Liver (tissue), 9 donors: ENCODE data around the gene TTC24. TPM values are rescaled to one million over a fixed set of nuclear protein-coding genes. Genes with fewer than 3 reads are reported as not detected.

Source experiments
- DNase-seq: peaks from one replicate; pipeline ENCODE4 v3.0.0-alpha.2; 2017; ENCODE audit warnings: low spot score
- H3K27ac ChIP-seq, 2 donors: one replicate each; pipeline ENCODE4 v1.7.0; 2013; ENCODE audit warnings: inconsistent platforms in 2 of 2, low read length in 2 of 2, control low read depth in 1 of 2, low read depth in 1 of 2, mild to moderate bottlenecking in 1 of 2
- H3K27me3 ChIP-seq, 4 donors: one replicate each; pipeline versions ENCODE4 v1.6.1 to v1.7.0; 2013; ENCODE audit warnings: low read length in 3 of 4, inconsistent platforms in 1 of 4, mild to moderate bottlenecking in 1 of 4, moderate library complexity in 1 of 4; ENCODE audit not compliant: control insufficient read depth in 4 of 4, insufficient read depth in 4 of 4
- H3K36me3 ChIP-seq, 4 donors: one replicate each; pipeline versions ENCODE4 v1.6.1 to v1.7.0; 2013; ENCODE audit warnings: low read length in 3 of 4, mild to moderate bottlenecking in 3 of 4, low read depth in 1 of 4, moderate library complexity in 1 of 4; ENCODE audit not compliant: control insufficient read depth in 4 of 4, insufficient read depth in 3 of 4
- H3K4me1 ChIP-seq, 4 donors: one replicate each; pipeline versions ENCODE4 v1.6.1 to v1.7.0; 2013; ENCODE audit warnings: low read length in 3 of 4, mild to moderate bottlenecking in 3 of 4, moderate library complexity in 1 of 4; ENCODE audit not compliant: control insufficient read depth in 4 of 4, insufficient read depth in 4 of 4
- H3K4me3 ChIP-seq, 3 donors: one replicate each; pipeline versions ENCODE4 v1.6.1 to v1.7.0; 2013; ENCODE audit warnings: low read length in 3 of 3, control low read depth in 1 of 3, low read depth in 1 of 3, mild to moderate bottlenecking in 1 of 3
- H3K9ac ChIP-seq, 2 donors: one replicate each; pipeline ENCODE4 v1.7.0; 2013; ENCODE audit warnings: low read length in 2 of 2, mild to moderate bottlenecking in 2 of 2, moderate library complexity in 2 of 2, control low read depth in 1 of 2, low read depth in 1 of 2
- H3K9me3 ChIP-seq, 4 donors: one replicate each; pipeline versions ENCODE4 v1.6.1 to v1.7.0; 2013; ENCODE audit warnings: low read length in 3 of 4; ENCODE audit not compliant: control insufficient read depth in 4 of 4
- EGR1 ChIP-seq, 2 donors: IDR thresholded peaks; 2 replicates each; pipeline ENCODE4 v1.6.1; 2016 to 2018; ENCODE audit warnings: antibody characterized with exemption in 2 of 2, low read depth in 2 of 2
- FOXA1 ChIP-seq: IDR thresholded peaks from 2 replicates; pipeline ENCODE4 v1.6.1; 2016; ENCODE audit warnings: antibody characterized with exemption
- FOXA2 ChIP-seq: IDR thresholded peaks from 2 replicates; pipeline ENCODE4 v1.6.1; 2016; ENCODE audit warnings: antibody characterized with exemption
- GABPA ChIP-seq, 2 donors: IDR thresholded peaks in 1 of 2; conservative IDR thresholded peaks in 1 of 2; 2 replicates each; pipeline ENCODE4 v1.6.1; 2016; ENCODE audit warnings: antibody characterized with exemption in 2 of 2, mild to moderate bottlenecking in 1 of 2, moderate library complexity in 1 of 2
- HNF4A ChIP-seq, 2 donors: conservative IDR thresholded peaks; 2 replicates each; pipeline ENCODE4 v1.6.1; 2016; ENCODE audit warnings: antibody characterized with exemption in 2 of 2, mild to moderate bottlenecking in 2 of 2
- HNF4G ChIP-seq: IDR thresholded peaks from 2 replicates; pipeline ENCODE4 v1.6.1; 2016; ENCODE audit warnings: antibody characterized with exemption
- JUND ChIP-seq, 2 donors: IDR thresholded peaks; 2 replicates each; pipeline ENCODE4 v1.6.1; 2016; ENCODE audit warnings: antibody characterized with exemption in 2 of 2
- NR2F2 ChIP-seq: IDR thresholded peaks from 2 replicates; pipeline ENCODE4 v1.6.1; 2016; ENCODE audit warnings: antibody characterized with exemption
- RAD21 ChIP-seq, 2 donors: IDR thresholded peaks; 2 replicates each; pipeline ENCODE4 v1.6.1; 2016; ENCODE audit warnings: antibody characterized with exemption in 2 of 2, mild to moderate bottlenecking in 2 of 2
- RXRA ChIP-seq, 2 donors: IDR thresholded peaks; 2 replicates each; pipeline ENCODE4 v1.6.1; 2017 to 2018; ENCODE audit warnings: antibody characterized with exemption in 2 of 2, mild to moderate bottlenecking in 1 of 2
- SP1 ChIP-seq: IDR thresholded peaks from 2 replicates; pipeline ENCODE4 v1.6.1; 2018; ENCODE audit warnings: antibody characterized with exemption, mild to moderate bottlenecking
- TAF1 ChIP-seq: conservative IDR thresholded peaks from 2 replicates; pipeline ENCODE4 v1.6.1; 2016; ENCODE audit warnings: antibody characterized with exemption, mild to moderate bottlenecking
- YY1 ChIP-seq: IDR thresholded peaks from 2 replicates; pipeline ENCODE4 v1.6.1; 2016; ENCODE audit warnings: antibody characterized with exemption, mild to moderate bottlenecking
- whole genome bisulfite sequencing: extraction: QIAGEN DNeasy Blood & Tissue Kit; methylation state at CpG from one replicate; pipeline ENCODE4 v1.1.7; 2013; 5-methylcytosine and 5-hydroxymethylcytosine counted together
- polyA plus RNA-seq, 2 donors: library from polyadenylated mRNA; stranded (reverse) in 1 of 2; unstranded in 1 of 2; fragments of 200-250 nt in 1 of 2; fragments of >200 nt in 1 of 2; fragmentation: Nextera tagmentation in 1 of 2; extraction: Ambion mirVana in 1 of 2; gene quantifications; one replicate each; pipeline versions ENCODE4 v1.2.1 to v1.2.3, GENCODE V29; 2013 to 2015
- total RNA-seq, 2 donors: library from RNA; depleted of rRNA; stranded (reverse); fragments of >200 nt; gene quantifications; one replicate each; pipeline ENCODE4 v1.2.3, GENCODE V29; 2014
- TF ChIP-seq, protein P1 (sequence below): IDR thresholded peaks from 2 replicates; pipeline ENCODE4 v1.6.1; 2016; ENCODE audit warnings: antibody characterized with exemption
- TF ChIP-seq, protein P2 (sequence below): fragments of 150-350 bp; IDR thresholded peaks from 2 replicates; pipeline ENCODE4 v1.5.1; 2017; ENCODE audit warnings: improper control_type of control experiment, low read depth, low read length; ENCODE audit not compliant: missing input control
- TF ChIP-seq, protein P3 (sequence below): IDR thresholded peaks from 2 replicates; pipeline ENCODE4 v1.6.1; 2016; ENCODE audit warnings: antibody characterized with exemption
- TF ChIP-seq, protein P4 (sequence below): IDR thresholded peaks from 2 replicates; pipeline ENCODE4 v1.6.1; 2016; ENCODE audit warnings: antibody characterized with exemption
- TF ChIP-seq, protein P5 (sequence below): IDR thresholded peaks from 2 replicates; pipeline ENCODE4 v1.6.1; 2016; ENCODE audit warnings: antibody characterized with exemption, mild to moderate bottlenecking
- donor health status: healthy.
- donor health status: healthy.
- donor health status: healthy.
- donor health status: healthy.
- donor health status: healthy.

TTC24 gene
- total and polyA plus RNA-seq, 4 donors: 0.08 to 0.14 (median 0.10) TPM; not detected in 1

DNA sequence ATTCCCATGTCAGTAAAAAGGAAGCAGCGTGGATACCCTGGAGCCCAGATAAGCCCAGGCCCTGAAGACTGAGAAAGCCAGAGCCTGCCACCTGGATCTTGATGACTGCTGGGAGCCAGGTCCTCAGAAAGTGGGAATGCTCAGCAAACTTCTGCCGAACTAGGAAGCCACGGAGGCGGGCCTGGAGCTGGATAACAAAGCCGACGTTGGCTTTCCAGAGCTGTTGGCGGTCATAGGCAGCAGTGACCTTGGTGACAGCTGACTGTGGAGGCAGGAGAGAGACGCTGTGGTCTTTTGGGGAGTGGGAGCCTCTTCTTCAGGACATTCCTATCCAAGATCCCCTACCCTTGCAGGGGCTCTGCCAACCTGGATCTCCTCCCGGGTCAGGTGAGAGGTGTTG lies 31.5 kb upstream of the TTC24 start:
- no peaks in the 10 kb centered on the region for H3K27me3 ChIP-seq
- no peak for DNase-seq
- WGBS: 93% methylated on average over 9 of the region's 9 CpGs
- H3K9ac ChIP-seq: no peak overlapping the region
- H3K36me3 ChIP-seq: no peaks in the 10 kb centered on the region
- no peak overlapping the region for H3K4me3 ChIP-seq
- no peaks in the 10 kb centered on the region for H3K9me3 ChIP-seq
- H3K27ac ChIP-seq: no peak overlapping the region
- TF ChIP-seq, protein P1, sequence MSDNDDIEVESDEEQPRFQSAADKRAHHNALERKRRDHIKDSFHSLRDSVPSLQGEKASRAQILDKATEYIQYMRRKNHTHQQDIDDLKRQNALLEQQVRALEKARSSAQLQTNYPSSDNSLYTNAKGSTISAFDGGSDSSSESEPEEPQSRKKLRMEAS: no peak
- TF ChIP-seq FOXA2 (no peak), HNF4A (conservative IDR thresholded peaks at IDR 0.05) (no peak), NR2F2 (no peak), YY1 (no peak), RAD21 (IDR thresholded peaks at IDR 0.05) (no peak), JUND (IDR thresholded peaks at IDR 0.05) (no peak), RXRA (IDR thresholded peaks at IDR 0.05) (no peak), HNF4G (no peak), TAF1 (no peak), EGR1 (IDR thresholded peaks at IDR 0.05; ENCODE audit: low read depth in 2 of 2) (no peak), SP1 (no peak), FOXA1 (no peak), GABPA (IDR thresholded peaks at IDR 0.05 in 1 of 2, conservative IDR thresholded peaks at IDR 0.05 in 1 of 2) (no peak)
- TF ChIP-seq, protein P2, sequence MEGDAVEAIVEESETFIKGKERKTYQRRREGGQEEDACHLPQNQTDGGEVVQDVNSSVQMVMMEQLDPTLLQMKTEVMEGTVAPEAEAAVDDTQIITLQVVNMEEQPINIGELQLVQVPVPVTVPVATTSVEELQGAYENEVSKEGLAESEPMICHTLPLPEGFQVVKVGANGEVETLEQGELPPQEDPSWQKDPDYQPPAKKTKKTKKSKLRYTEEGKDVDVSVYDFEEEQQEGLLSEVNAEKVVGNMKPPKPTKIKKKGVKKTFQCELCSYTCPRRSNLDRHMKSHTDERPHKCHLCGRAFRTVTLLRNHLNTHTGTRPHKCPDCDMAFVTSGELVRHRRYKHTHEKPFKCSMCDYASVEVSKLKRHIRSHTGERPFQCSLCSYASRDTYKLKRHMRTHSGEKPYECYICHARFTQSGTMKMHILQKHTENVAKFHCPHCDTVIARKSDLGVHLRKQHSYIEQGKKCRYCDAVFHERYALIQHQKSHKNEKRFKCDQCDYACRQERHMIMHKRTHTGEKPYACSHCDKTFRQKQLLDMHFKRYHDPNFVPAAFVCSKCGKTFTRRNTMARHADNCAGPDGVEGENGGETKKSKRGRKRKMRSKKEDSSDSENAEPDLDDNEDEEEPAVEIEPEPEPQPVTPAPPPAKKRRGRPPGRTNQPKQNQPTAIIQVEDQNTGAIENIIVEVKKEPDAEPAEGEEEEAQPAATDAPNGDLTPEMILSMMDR: no peak
- TF ChIP-seq, protein P3, sequence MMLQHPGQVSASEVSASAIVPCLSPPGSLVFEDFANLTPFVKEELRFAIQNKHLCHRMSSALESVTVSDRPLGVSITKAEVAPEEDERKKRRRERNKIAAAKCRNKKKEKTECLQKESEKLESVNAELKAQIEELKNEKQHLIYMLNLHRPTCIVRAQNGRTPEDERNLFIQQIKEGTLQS: no peak
- TF ChIP-seq, protein P4, sequence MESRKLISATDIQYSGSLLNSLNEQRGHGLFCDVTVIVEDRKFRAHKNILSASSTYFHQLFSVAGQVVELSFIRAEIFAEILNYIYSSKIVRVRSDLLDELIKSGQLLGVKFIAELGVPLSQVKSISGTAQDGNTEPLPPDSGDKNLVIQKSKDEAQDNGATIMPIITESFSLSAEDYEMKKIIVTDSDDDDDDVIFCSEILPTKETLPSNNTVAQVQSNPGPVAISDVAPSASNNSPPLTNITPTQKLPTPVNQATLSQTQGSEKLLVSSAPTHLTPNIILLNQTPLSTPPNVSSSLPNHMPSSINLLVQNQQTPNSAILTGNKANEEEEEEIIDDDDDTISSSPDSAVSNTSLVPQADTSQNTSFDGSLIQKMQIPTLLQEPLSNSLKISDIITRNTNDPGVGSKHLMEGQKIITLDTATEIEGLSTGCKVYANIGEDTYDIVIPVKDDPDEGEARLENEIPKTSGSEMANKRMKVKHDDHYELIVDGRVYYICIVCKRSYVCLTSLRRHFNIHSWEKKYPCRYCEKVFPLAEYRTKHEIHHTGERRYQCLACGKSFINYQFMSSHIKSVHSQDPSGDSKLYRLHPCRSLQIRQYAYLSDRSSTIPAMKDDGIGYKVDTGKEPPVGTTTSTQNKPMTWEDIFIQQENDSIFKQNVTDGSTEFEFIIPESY: no peak
- TF ChIP-seq, protein P5, sequence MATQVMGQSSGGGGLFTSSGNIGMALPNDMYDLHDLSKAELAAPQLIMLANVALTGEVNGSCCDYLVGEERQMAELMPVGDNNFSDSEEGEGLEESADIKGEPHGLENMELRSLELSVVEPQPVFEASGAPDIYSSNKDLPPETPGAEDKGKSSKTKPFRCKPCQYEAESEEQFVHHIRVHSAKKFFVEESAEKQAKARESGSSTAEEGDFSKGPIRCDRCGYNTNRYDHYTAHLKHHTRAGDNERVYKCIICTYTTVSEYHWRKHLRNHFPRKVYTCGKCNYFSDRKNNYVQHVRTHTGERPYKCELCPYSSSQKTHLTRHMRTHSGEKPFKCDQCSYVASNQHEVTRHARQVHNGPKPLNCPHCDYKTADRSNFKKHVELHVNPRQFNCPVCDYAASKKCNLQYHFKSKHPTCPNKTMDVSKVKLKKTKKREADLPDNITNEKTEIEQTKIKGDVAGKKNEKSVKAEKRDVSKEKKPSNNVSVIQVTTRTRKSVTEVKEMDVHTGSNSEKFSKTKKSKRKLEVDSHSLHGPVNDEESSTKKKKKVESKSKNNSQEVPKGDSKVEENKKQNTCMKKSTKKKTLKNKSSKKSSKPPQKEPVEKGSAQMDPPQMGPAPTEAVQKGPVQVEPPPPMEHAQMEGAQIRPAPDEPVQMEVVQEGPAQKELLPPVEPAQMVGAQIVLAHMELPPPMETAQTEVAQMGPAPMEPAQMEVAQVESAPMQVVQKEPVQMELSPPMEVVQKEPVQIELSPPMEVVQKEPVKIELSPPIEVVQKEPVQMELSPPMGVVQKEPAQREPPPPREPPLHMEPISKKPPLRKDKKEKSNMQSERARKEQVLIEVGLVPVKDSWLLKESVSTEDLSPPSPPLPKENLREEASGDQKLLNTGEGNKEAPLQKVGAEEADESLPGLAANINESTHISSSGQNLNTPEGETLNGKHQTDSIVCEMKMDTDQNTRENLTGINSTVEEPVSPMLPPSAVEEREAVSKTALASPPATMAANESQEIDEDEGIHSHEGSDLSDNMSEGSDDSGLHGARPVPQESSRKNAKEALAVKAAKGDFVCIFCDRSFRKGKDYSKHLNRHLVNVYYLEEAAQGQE: no peak
- no peaks in the 10 kb centered on the region for H3K4me1 ChIP-seq
